Sciatic nerve (tissue), 2 donors: ENCODE data around the gene RNF112. TPM values are rescaled to one million over a fixed set of nuclear protein-coding genes. Genes with fewer than 3 reads are reported as not detected.

Source experiments
- ATAC-seq: fragments of 200-7000 bp; cut with Tn5 transposase; one replicate; pipeline ENCODE4 v1.9.1; 2020; ENCODE audit warnings: mild to moderate bottlenecking, moderate library complexity
- DNase-seq: peaks from one replicate; pipeline ENCODE4 v3.0.0-alpha.2; 2020; ENCODE audit warnings: low spot score
- intact Hi-C: fragments of 100-400 bp; cut with DNase I; formaldehyde crosslinking; loops from one replicate; pipeline ENCODE4 v1.14.2; 2022
- total RNA-seq: library from RNA; stranded (reverse); fragmentation: NEBNext Ultra II Directional; extraction: Animal tissue kit (Norgen Biotek cat#: 25700); gene quantifications from one replicate; pipeline ENCODE4 v1.2.1, GENCODE V29; 2021
- donor health status: DM: no; HTN: no; CAD: no.
- donor health status: DM: no; HTN: no; CAD: no.

The RNF112 gene
- total RNA-seq, 1 donor from 2014 or later: 3.9 TPM

DNA sequence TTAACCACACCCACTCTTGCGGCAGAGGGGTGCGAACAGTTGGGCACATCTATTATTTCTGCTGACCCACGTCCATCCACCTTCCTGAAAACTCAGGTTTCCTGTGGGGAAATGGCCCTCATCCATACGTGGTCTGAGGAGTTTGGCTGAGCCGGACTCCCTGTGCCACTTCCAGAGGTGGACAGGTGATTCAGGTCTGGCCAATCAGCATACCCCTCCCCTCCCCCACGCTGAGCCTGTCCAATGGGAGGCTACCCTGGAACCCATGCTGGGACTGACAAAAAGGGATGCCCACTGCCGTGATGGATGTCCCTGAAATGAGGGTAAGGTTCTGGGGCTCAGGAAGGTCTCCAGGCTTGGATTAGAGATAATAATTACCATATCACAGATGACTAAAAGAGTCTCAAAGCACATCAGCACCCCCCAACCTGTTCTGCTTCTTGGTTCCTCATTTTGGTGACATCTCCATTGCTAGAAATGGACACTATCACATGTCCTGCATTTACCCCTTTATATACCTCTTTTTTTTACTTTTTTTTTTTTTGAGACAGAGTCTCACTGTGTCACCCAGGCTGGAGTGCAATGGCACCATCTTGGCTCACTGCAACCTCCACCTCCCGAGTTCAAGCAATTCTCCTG is 38.0 kb upstream of the RNF112 start:
- intact Hi-C loops: no loop called here
- no peak for ATAC-seq
- peak; percentile 57 for DNase-seq

DNA sequence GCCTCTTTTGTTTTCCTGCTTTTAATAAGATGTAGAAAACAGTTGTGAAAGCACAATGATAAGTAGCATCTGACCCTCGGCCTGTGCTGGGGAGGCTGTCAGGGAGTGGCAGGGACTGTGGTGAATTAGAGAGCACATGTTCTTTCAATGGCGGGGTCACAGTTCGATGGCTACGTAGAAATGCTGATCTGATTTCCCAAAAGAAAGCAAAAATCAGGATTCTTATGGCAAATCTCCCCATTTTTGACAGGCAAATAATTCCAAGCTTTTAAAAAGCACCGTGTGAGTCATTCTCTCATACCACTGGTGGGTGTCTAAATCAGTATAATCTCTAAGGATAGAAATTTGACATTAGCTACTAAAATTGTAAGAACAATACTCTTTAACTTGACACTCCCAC is 36.9 kb upstream of the RNF112 start:
- ATAC-seq (no peak), DNase-seq (peak; percentile 41)
- intact Hi-C loops: no loop called here

DNA sequence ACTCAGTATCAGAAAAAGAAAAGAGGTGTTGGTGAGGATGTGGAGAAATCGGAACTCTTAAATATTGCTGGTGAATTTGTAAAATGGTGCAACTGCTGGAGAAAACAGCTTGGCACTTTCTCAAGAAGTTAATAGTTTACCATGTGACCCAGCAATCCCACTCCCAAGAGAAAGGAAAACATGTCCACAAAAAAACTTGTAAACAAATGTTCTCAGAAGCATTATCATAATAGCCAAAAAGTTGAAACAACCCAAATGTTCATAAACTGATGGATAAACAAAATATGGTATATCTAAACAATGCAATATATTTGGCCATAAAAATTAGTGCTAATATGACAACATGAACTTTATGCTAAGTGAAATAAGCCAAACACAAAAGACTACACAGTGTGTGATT is 35.3 kb upstream of the RNF112 start:
- DNase-seq (no peak), ATAC-seq (no peak)
- intact Hi-C loops: no loop called here

DNA sequence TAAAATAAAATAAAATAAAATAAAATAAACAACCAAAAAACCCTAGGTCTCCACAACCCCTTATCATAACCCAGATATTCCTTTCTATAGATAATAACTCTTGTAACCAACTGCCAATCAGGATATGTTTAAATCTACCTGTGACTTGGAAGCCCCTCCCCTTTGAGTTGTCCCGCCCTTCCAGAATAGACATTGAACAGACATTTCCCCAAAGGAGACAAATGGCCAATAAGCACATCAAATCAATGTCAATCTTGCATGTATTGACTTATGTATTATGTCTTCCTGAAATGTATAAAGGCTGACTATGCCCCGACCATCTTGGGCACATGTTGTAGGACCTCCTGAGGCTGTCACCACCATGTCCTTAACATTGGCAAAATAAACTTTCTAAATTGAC is 34.2 kb upstream of the RNF112 start:
- no peak for ATAC-seq
- DNase-seq: peak; percentile 32
- intact Hi-C loops: no loop called here

DNA sequence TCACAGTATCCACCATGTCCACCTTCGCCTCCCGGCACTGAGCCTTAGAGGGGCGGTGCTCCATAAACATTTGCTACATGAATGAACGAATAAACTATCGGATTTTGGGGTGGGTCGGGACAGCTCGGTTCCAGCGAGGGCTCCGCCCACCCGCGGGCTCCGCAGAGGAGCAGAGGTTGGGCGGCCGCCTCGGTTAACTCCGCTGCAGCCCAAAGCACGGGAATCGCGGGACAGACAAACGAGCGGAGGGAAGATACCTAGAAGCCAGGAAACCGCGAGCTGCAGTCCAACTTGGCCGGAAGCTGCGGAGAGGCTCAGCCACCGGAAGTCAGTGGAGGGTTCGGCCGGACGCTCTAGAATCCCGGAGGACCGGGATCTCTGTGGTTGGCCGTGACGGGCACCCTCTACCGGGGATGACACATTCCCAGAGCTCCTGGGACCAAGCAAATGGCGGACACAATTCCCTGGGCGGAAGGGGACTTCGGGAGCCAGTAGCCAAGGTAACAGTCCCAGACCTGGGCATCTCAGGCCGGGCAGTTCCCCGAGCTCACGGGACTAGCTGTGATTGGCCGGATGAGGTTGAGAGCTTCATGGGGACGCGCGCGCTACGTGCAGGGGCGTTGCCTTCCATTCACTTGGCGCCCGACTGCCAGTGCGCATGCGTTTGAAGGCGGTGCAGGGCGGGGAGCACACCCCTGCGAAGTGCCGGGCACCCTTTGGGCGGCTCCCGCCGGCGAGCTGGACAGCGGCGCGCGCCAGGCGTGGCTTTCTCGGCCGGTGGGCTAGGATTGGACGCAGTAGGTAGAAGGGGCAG is 33.2 kb upstream of the RNF112 start:
- ATAC-seq (peak; percentile 97), DNase-seq (peak; percentile 99)
- intact Hi-C loops: no loop called here

DNA sequence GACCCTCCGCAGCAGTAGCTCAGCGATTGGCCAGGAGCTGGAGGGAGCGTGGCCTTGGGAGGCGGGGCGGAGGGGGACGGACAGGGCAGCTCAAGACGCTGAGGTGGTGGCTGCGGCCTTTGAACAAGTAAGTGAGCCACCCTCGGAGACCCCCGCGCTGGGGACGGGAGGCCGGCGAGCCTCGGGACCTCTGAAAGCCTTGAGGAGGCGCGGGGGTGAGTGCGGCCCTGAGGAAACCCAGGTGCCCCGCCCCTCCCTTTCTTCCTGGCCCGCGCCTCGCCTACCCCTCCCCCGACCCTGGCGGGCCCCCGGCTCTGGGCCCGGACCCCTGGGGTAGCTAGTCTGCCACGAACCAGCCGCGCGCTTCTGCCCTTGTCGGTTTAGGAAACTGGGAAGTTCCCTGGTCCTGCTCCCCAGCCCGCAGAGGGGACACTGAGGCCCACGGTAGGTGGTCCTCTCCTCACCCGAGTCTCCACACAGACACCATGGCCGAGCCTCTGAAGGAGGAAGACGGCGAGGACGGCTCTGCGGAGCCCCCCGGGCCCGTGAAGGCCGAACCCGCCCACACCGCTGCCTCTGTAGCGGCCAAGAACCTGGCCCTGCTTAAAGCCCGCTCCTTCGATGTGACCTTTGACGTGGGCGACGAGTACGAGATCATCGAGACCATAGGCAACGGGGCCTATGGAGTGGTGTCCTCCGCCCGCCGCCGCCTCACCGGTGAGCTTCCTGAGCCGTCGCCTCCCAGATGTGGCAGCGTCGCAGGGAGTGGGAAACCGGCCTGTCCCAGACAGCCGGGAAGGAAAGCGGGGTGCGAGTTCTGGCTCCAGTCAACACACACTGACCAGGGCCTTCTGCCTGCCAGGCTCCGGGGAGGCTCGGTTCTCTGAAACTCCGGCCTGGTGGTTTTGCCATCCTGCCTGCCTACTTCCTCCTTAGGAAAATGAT is 32.3 kb upstream of the RNF112 start, which contains the start of gene MAPK7:
MAPK7 (plus strand) TSS at position 83 of the 945 bp plus-strand sequence; CDS start at position 486, 403 bp downstream.
- ATAC-seq (no peak), DNase-seq (no peak)
- intact Hi-C loops: no loop called here

DNA sequence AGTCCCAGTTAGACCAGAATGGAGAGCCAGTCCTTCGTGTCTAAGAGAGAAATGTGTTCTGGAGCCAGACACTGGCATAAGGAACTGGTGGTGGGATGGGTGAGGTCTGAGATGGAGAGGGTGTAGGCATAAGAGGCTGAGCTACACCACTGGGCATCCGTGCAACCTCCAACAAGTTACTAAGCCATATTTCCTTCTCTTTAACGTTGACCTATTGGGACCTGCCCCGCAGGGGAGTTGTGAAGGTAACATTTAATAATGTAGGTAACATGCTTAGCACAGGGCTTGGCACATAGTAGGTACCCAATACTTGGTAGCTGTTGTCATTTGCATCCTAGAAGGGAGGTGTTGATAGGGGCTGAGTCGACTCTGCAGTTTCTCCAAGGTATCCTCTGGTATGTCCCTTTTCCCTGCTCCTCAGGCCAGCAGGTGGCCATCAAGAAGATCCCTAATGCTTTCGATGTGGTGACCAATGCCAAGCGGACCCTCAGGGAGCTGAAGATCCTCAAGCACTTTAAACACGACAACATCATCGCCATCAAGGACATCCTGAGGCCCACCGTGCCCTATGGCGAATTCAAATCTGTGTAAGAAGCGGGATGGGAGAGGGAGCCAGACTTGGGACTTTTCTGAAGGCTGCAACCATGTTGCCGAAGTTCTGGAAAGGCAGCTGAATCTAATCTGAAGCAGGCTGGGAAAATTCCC is 31.5 kb upstream of the RNF112 start:
- ATAC-seq: no peak
- intact Hi-C loops: no loop called here
- DNase-seq: no peak

DNA sequence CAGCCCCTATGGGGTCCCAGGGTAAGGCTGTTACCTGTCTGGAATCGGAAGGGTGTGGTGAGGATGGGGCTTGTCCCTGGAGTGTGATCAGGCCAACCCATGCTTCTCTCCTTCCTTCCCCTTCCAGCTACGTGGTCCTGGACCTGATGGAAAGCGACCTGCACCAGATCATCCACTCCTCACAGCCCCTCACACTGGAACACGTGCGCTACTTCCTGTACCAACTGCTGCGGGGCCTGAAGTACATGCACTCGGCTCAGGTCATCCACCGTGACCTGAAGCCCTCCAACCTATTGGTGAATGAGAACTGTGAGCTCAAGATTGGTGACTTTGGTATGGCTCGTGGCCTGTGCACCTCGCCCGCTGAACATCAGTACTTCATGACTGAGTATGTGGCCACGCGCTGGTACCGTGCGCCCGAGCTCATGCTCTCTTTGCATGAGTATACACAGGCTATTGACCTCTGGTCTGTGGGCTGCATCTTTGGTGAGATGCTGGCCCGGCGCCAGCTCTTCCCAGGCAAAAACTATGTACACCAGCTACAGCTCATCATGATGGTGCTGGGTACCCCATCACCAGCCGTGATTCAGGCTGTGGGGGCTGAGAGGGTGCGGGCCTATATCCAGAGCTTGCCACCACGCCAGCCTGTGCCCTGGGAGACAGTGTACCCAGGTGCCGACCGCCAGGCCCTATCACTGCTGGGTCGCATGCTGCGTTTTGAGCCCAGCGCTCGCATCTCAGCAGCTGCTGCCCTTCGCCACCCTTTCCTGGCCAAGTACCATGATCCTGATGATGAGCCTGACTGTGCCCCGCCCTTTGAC is 30.3 kb upstream of the RNF112 start:
- intact Hi-C loops: no loop called here
- peak; percentile 60 for DNase-seq

DNA sequence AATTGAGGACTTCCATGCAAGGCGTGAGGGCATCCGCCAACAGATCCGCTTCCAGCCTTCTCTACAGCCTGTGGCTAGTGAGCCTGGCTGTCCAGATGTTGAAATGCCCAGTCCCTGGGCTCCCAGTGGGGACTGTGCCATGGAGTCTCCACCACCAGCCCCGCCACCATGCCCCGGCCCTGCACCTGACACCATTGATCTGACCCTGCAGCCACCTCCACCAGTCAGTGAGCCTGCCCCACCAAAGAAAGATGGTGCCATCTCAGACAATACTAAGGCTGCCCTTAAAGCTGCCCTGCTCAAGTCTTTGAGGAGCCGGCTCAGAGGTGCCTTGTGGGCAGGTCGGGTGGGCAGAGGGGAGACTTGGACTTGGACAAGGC is 29.7 kb upstream of the RNF112 start:
- ATAC-seq (no peak), DNase-seq (peak; percentile 54)
- intact Hi-C loops: no loop called here

More for the DNA sequence above, 30.3 kb upstream of the RNF112 start:
- ATAC-seq: no peak

DNA sequence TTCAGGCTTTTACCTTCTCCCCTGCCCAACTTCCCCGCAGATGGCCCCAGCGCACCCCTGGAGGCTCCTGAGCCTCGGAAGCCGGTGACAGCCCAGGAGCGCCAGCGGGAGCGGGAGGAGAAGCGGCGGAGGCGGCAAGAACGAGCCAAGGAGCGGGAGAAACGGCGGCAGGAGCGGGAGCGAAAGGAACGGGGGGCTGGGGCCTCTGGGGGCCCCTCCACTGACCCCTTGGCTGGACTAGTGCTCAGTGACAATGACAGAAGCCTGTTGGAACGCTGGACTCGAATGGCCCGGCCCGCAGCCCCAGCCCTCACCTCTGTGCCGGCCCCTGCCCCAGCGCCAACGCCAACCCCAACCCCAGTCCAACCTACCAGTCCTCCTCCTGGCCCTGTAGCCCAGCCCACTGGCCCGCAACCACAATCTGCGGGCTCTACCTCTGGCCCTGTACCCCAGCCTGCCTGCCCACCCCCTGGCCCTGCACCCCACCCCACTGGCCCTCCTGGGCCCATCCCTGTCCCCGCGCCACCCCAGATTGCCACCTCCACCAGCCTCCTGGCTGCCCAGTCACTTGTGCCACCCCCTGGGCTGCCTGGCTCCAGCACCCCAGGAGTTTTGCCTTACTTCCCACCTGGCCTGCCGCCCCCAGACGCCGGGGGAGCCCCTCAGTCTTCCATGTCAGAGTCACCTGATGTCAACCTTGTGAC is 29.1 kb upstream of the RNF112 start:
- ATAC-seq (no peak), DNase-seq (peak; percentile 55)
- intact Hi-C loops: no loop called here

DNA sequence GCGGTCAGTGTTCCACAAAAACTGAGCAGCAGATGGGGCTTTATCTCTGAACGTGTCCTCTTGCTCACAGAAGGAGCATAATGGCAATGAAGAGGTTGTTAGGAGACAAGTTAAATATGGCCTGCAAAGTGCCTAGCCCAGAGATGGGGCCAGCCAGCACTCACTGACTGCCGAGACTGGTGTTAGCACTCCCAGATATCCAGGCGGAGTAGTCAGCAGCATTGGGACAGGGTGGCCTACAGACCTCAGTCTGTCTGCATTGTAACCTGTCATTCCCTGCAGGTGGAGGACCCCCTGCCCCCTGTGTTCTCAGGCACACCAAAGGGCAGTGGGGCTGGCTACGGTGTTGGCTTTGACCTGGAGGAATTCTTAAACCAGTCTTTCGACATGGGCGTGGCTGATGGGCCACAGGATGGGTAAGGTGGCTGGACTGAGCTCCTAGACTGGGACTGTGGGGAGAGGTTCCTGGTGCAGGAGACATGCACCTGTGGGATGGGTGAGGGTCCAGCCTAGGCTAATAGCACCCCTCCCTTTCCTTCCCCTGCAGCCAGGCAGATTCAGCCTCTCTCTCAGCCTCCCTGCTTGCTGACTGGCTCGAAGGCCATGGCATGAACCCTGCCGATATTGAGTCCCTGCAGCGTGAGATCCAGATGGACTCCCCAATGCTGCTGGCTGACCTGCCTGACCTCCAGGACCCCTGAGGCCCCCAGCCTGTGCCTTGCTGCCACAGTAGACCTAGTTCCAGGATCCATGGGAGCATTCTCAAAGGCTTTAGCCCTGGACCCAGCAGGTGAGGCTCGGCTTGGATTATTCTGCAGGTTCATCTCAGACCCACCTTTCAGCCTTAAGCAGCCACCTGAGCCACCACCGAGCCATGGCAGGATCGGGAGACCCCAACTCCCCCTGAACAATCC is 28.2 kb upstream of the RNF112 start:
- DNase-seq (peak; percentile 55), ATAC-seq (no peak)
- intact Hi-C loops: no loop called here

DNA sequence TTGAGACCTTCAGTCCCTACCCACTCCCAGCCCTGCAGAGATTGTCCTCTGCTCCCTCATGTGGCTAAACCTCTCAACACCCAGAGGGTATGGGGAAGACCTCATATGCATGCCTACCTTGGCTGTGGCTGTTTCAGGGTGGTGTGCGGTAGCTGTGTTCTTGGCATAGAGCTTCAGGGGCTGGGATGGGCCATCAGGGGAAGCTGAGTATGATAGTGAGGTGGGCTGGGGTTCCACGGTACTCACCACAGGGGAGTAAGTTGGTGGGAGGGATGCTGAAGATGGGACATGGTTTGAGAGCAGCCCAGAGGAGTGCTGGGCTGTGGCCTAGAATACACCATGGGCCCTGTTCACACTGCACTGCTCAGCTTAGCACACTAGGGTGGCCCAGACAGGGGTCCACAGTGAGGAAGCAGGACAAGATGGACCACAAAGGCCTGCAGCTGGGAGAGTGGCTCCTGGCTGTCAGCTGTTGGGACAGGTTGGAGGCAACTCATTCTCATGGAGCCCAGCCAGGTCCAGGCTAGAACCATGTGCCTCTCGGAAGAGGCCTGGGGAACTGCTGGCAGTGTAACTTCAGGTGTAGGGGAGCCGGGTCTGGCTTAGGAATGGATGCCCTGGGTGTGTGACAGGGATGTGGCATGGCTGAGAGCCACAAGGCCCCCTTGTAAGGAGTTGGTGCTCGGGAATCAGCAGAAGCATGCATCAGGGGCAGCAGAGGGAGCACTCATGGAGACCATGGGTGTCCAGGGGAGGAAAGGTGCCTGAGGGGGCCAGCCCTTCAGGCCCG is 27.2 kb upstream of the RNF112 start:
- ATAC-seq (no peak), DNase-seq (peak; percentile 62)
- intact Hi-C loops: no loop called here

DNA sequence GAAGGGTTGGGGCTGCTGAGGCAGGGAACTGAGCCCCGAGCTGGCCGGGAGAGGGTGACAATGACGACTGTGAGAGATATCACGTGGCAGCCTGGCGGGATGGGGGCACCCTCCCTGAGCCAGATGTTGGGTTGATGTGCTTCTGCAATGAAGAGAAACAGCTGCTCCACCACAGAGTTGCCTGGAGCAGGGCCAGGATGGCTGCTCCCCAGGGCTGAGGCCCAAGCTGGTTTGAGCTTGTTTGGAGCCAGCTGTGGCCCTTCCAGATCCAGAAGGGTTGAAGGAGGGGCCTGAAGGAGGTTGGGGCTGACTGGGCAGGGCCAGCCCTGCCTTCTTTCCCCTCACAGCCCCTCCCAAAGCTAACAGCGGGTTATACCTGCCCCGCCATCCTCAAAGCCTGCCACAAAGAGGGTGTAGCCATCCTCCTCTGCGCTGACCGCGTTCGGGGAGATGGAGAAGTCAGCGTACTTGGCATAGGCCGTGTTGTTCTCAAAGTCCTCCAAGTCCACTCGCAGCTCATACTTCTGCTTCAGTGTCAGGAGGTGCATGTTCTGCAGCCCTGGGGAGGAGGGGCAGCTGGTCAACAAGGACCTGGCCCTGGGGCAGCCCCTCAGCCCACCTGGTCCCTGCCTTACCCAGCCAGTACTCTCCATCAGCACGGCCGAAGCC is 26.2 kb upstream of the RNF112 start:
- peak; percentile 83 for ATAC-seq
- peak; percentile 95 for DNase-seq
- intact Hi-C loops: no loop called here

DNA sequence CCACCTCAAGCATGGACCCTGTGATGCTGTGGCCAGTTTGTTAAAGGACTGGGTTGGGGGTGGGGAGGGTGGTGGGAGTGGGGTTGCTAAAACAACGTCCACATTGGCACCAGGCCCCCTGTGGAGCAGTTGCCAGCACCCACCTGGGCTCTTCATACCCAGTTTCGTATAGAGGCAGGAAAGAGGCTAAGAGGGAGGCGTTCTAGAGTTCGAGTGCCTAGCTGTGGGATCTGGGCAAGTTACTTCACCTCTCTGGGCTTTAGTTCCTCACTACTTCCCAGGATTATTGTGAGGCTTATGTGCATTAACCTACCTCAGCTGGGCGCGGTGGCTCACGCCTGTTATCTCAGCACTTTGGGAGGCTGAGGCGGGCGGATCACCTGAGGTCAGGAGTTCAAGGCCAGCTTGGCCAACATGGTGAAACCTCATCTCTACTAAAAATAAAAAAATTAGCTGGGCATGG is 25.5 kb upstream of the RNF112 start:
- peak; percentile 58 for DNase-seq
- ATAC-seq: no peak
- intact Hi-C loops: no loop called here
